ENCODE data around the gene TXNDC2. TPM values are rescaled to one million over a fixed set of nuclear protein-coding genes. Genes with fewer than 3 reads are reported as not detected.

Gene TXNDC2
- total RNA-seq, result not detected

- no peak for DNase-seq (ENCODE audit: low spot score in 2 of 2)
- no peak for TF ChIP-seq CTCF (IDR thresholded peaks at IDR 0.05)
- Histone ChIP-seq H3K36me3 (no peaks in the 10 kb centered on the region), H3K27me3 (no peaks in the 10 kb centered on the region), H3K4me3 (no peak within 1 kb of the TSS), H3K4me1 (no peaks in the 10 kb centered on the region), H3K9me3 (no peaks in the 10 kb centered on the region), H3K27ac (no peak within 1 kb of the TSS)
- intact Hi-C loops (cut with DNase I), result no loop called here
Observed at GRCh38 chr18:9885170-9886004, at the start of gene TXNDC2. TXNDC2 (plus strand) TSS chr18:9885973; CDS start chr18:9886681, 708 bp downstream.

- intact Hi-C loops (cut with DNase I), result no loop called here
- peak overlapping the region in 1 of 2 donors; percentile 1 for H3K27ac ChIP-seq
- no peak for DNase-seq (ENCODE audit: low spot score in 2 of 2)
- no peaks in the 10 kb centered on the region for H3K9me3 ChIP-seq
- H3K36me3 ChIP-seq, result no peaks in the 10 kb centered on the region
- H3K4me1 ChIP-seq, result peaks cover 0 to 3% of the 10 kb centered on the region in 2 donors
- H3K4me3 ChIP-seq, result no peak overlapping the region
- no peak for TF ChIP-seq CTCF (IDR thresholded peaks at IDR 0.05)
- H3K27me3 ChIP-seq, result no peaks in the 10 kb centered on the region
Observed at GRCh38 chr18:9838144-9838877, 47.5 kb upstream of the TXNDC2 start.

DNA sequence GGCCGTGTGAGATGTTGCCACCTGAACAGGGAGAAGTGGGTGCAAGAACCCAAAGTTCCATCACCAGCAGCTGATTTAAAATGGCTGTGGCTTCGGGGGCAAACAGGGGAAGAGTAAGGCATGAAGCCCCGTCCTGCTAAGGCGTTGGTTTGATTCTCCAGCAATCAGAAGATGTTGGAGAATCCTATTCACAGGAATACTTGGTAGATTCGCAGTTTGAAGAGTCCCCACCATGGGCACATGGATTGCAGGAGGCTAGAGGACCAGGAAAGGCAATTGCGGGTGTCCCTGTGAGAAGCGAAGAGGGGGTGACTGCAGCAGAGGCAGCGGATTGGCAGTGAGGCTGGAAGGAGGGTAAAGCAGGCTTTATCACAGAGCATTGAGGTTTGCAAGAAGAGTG, 46.6 kb upstream of the TXNDC2 start:
- Histone ChIP-seq H3K9me3 (no peaks in the 10 kb centered on the region), H3K27ac (no peak overlapping the region), H3K27me3 (no peaks in the 10 kb centered on the region), H3K36me3 (no peaks in the 10 kb centered on the region), H3K4me1 (peaks cover 0 to 3% of the 10 kb centered on the region in 2 donors), H3K4me3 (no peak overlapping the region)
- intact Hi-C loops (cut with DNase I), result no loop called here
- no peak for TF ChIP-seq CTCF (IDR thresholded peaks at IDR 0.05)
- DNase-seq (ENCODE audit: low spot score in 2 of 2), result no peak

- no peaks in the 10 kb centered on the region for H3K36me3 ChIP-seq
- intact Hi-C loops (cut with DNase I), result no loop called here
- H3K27ac ChIP-seq, result no peak overlapping the region
- no peaks in the 10 kb centered on the region for H3K27me3 ChIP-seq
- no peaks in the 10 kb centered on the region for H3K9me3 ChIP-seq
- no peak for TF ChIP-seq CTCF (IDR thresholded peaks at IDR 0.05)
- no peak overlapping the region for H3K4me3 ChIP-seq
- peaks cover 0 to 3% of the 10 kb centered on the region in 2 donors for H3K4me1 ChIP-seq
- DNase-seq (ENCODE audit: low spot score in 2 of 2), result no peak
Observed at GRCh38 chr18:9839853-9840252, 45.9 kb upstream of the TXNDC2 start.

GRCh38 chr18:9841752-9842151, 44.0 kb upstream of the TXNDC2 start:
- no peak for TF ChIP-seq CTCF (IDR thresholded peaks at IDR 0.05)
- no peaks in the 10 kb centered on the region for H3K27me3 ChIP-seq
- intact Hi-C loops (cut with DNase I), result no loop called here

More at GRCh38 chr18:9841752-9842151, 44.0 kb upstream of the TXNDC2 start:
- peaks cover under 1 to 6% of the 10 kb centered on the region in 2 donors for H3K36me3 ChIP-seq
- no peak for DNase-seq (ENCODE audit: low spot score in 2 of 2)
- no peak overlapping the region for H3K4me3 ChIP-seq
- no peaks in the 10 kb centered on the region for H3K9me3 ChIP-seq
- H3K4me1 ChIP-seq, result peaks cover 0 to 9% of the 10 kb centered on the region in 2 donors
- no peak overlapping the region for H3K27ac ChIP-seq

All from ascending aorta (tissue), 2 donors.